Measurements from ENCODE around the gene FCRLA. TPM values are rescaled to one million over a fixed set of nuclear protein-coding genes. Genes with fewer than 3 reads are reported as not detected.

FCRLA gene
- total and polyA plus RNA-seq, 4 donors: 0.10 to 0.57 (median 0.38) TPM; not detected in 1

GRCh38 chr1:161736335-161736969, 29.4 kb downstream of the FCRLA start:
- WGBS, 2 donors: 60 to 67% methylated on average over 4 of the region's 4 CpGs
- H3K27ac ChIP-seq (ENCODE audit: low read depth in 1 of 2, low read length in 2 of 2): no peak overlapping the region
- no peak for DNase-seq
- no peaks in the 10 kb centered on the region for H3K4me1 ChIP-seq (ENCODE audit: control insufficient read depth in 1 of 2, insufficient read depth in 2 of 2, low read length in 2 of 2)
- no peaks in the 10 kb centered on the region for H3K9me3 ChIP-seq (ENCODE audit: control insufficient read depth, low read length)
- ATAC-seq (ENCODE audit: low FRiP score): no peak
- intact Hi-C loops (cut with DNase I): no loop called here
- H3K4me3 ChIP-seq (ENCODE audit: low read length in 2 of 2): no peak overlapping the region
- H3K36me3 ChIP-seq (ENCODE audit: control insufficient read depth in 1 of 2, insufficient read depth in 2 of 2, low read length in 1 of 2): no peaks in the 10 kb centered on the region
- H3K27me3 ChIP-seq (ENCODE audit: control insufficient read depth in 1 of 2, insufficient read depth in 2 of 2, low read length in 1 of 2): no peaks in the 10 kb centered on the region

GRCh38 chr1:161737625-161738024, 30.6 kb downstream of the FCRLA start:
- WGBS, 2 donors: 50 to 62% methylated on average over 2 of the region's 2 CpGs
- no peak for ATAC-seq (ENCODE audit: low FRiP score)

GRCh38 chr1:161738627-161739287, 31.7 kb downstream of the FCRLA start:
- no peaks in the 10 kb centered on the region for H3K27me3 ChIP-seq (ENCODE audit: control insufficient read depth in 1 of 2, insufficient read depth in 2 of 2, low read length in 1 of 2)
- H3K27ac ChIP-seq (ENCODE audit: low read depth in 1 of 2, low read length in 2 of 2): no peak overlapping the region
- no peak overlapping the region for H3K4me3 ChIP-seq (ENCODE audit: low read length in 2 of 2)
- WGBS, 2 donors: 84 to 87% methylated on average over 4 of the region's 4 CpGs
- no peaks in the 10 kb centered on the region for H3K36me3 ChIP-seq (ENCODE audit: control insufficient read depth in 1 of 2, insufficient read depth in 2 of 2, low read length in 1 of 2)
- intact Hi-C loops (cut with DNase I): no loop called here
- DNase-seq (peak in 1 of 2 donors; percentile 82), ATAC-seq (ENCODE audit: low FRiP score) (peak; percentile 67)
- H3K4me1 ChIP-seq (ENCODE audit: control insufficient read depth in 1 of 2, insufficient read depth in 2 of 2, low read length in 2 of 2): no peaks in the 10 kb centered on the region
- no peaks in the 10 kb centered on the region for H3K9me3 ChIP-seq (ENCODE audit: control insufficient read depth, low read length)

More at GRCh38 chr1:161737625-161738024, 30.6 kb downstream of the FCRLA start:
- Histone ChIP-seq H3K27me3 (ENCODE audit: control insufficient read depth in 1 of 2, insufficient read depth in 2 of 2, low read length in 1 of 2) (no peaks in the 10 kb centered on the region), H3K4me3 (ENCODE audit: low read length in 2 of 2) (no peak overlapping the region), H3K36me3 (ENCODE audit: control insufficient read depth in 1 of 2, insufficient read depth in 2 of 2, low read length in 1 of 2) (no peaks in the 10 kb centered on the region), H3K4me1 (ENCODE audit: control insufficient read depth in 1 of 2, insufficient read depth in 2 of 2, low read length in 2 of 2) (no peaks in the 10 kb centered on the region), H3K9me3 (ENCODE audit: control insufficient read depth, low read length) (no peaks in the 10 kb centered on the region), H3K27ac (ENCODE audit: low read depth in 1 of 2, low read length in 2 of 2) (no peak overlapping the region)
- intact Hi-C loops (cut with DNase I): no loop called here
- DNase-seq: no peak

GRCh38 chr1:161739865-161740566, 33.0 kb downstream of the FCRLA start:
- no peaks in the 10 kb centered on the region for H3K4me1 ChIP-seq (ENCODE audit: control insufficient read depth in 1 of 2, insufficient read depth in 2 of 2, low read length in 2 of 2)
- no peaks in the 10 kb centered on the region for H3K36me3 ChIP-seq (ENCODE audit: control insufficient read depth in 1 of 2, insufficient read depth in 2 of 2, low read length in 1 of 2)
- ATAC-seq (ENCODE audit: low FRiP score) (no peak), DNase-seq (peak in 1 of 2 donors; percentile 72)
- no peaks in the 10 kb centered on the region for H3K27me3 ChIP-seq (ENCODE audit: control insufficient read depth in 1 of 2, insufficient read depth in 2 of 2, low read length in 1 of 2)
- no peaks in the 10 kb centered on the region for H3K9me3 ChIP-seq (ENCODE audit: control insufficient read depth, low read length)
- no peak overlapping the region for H3K27ac ChIP-seq (ENCODE audit: low read depth in 1 of 2, low read length in 2 of 2)
- 71 to 72% methylated on average over 8 of the region's 8 CpGs for WGBS, 2 donors
- no peak overlapping the region for H3K4me3 ChIP-seq (ENCODE audit: low read length in 2 of 2)
- intact Hi-C loops (cut with DNase I): loop anchor here (5.0 to 10.0 kb wide), 4 partner anchors 93 to 345 kb away; no protein-coding TSS in a partner anchor

GRCh38 chr1:161740921-161741320, 33.9 kb downstream of the FCRLA start:
- no peak for DNase-seq
- Histone ChIP-seq H3K27ac (ENCODE audit: low read depth in 1 of 2, low read length in 2 of 2) (no peak overlapping the region), H3K4me3 (ENCODE audit: low read length in 2 of 2) (no peak overlapping the region), H3K9me3 (ENCODE audit: control insufficient read depth, low read length) (no peaks in the 10 kb centered on the region), H3K27me3 (ENCODE audit: control insufficient read depth in 1 of 2, insufficient read depth in 2 of 2, low read length in 1 of 2) (no peaks in the 10 kb centered on the region), H3K4me1 (ENCODE audit: control insufficient read depth in 1 of 2, insufficient read depth in 2 of 2, low read length in 2 of 2) (no peaks in the 10 kb centered on the region), H3K36me3 (ENCODE audit: control insufficient read depth in 1 of 2, insufficient read depth in 2 of 2, low read length in 1 of 2) (no peaks in the 10 kb centered on the region)
- intact Hi-C loops (cut with DNase I): loop anchor here (5.0 to 10.0 kb wide), 4 partner anchors 94 to 346 kb away; no protein-coding TSS in a partner anchor
- no peak for ATAC-seq (ENCODE audit: low FRiP score)
- WGBS, 2 donors: 88 to 94% methylated on average over 6 of the region's 6 CpGs

- Histone ChIP-seq H3K4me1 (ENCODE audit: control insufficient read depth in 1 of 2, insufficient read depth in 2 of 2, low read length in 2 of 2) (no peaks in the 10 kb centered on the region), H3K27me3 (ENCODE audit: control insufficient read depth in 1 of 2, insufficient read depth in 2 of 2, low read length in 1 of 2) (no peaks in the 10 kb centered on the region), H3K9me3 (ENCODE audit: control insufficient read depth, low read length) (no peaks in the 10 kb centered on the region), H3K27ac (ENCODE audit: low read depth in 1 of 2, low read length in 2 of 2) (no peak overlapping the region), H3K36me3 (ENCODE audit: control insufficient read depth in 1 of 2, insufficient read depth in 2 of 2, low read length in 1 of 2) (no peaks in the 10 kb centered on the region), H3K4me3 (ENCODE audit: low read length in 2 of 2) (no peak overlapping the region)
- DNase-seq (no peak), ATAC-seq (ENCODE audit: low FRiP score) (no peak)
- 75 to 82% methylated on average over 9 of the region's 9 CpGs for WGBS, 2 donors
- intact Hi-C loops (cut with DNase I): loop anchor here (5.0 to 10.0 kb wide), 4 partner anchors 96 to 348 kb away; no protein-coding TSS in a partner anchor
Observed at GRCh38 chr1:161743231-161743630, 36.2 kb downstream of the FCRLA start.

- intact Hi-C loops (cut with DNase I): loop anchor here (10.0 kb wide), 2 partner anchors 263 to 353 kb away; no protein-coding TSS in a partner anchor
- 68 to 70% methylated on average over 6 of the region's 6 CpGs for WGBS, 2 donors
Observed at GRCh38 chr1:161747801-161748200, 40.8 kb downstream of the FCRLA start.

GRCh38 chr1:161749509-161750407, 42.7 kb downstream of the FCRLA start, which contains the start of gene DUSP12:
Gene DUSP12 (plus strand): TSS chr1:161749786. CDS start chr1:161749802, 16 bp downstream.
- DNase-seq (peak; percentile 97 to 98), ATAC-seq (ENCODE audit: low FRiP score) (peak; percentile 100)
- no peaks in the 10 kb centered on the region for H3K27me3 ChIP-seq (ENCODE audit: control insufficient read depth in 1 of 2, insufficient read depth in 2 of 2, low read length in 1 of 2)
- H3K36me3 ChIP-seq (ENCODE audit: control insufficient read depth in 1 of 2, insufficient read depth in 2 of 2, low read length in 1 of 2): no peaks in the 10 kb centered on the region
- H3K4me1 ChIP-seq (ENCODE audit: control insufficient read depth in 1 of 2, insufficient read depth in 2 of 2, low read length in 2 of 2): peaks cover 0 to 6% of the 10 kb centered on the region in 2 donors
- no peaks in the 10 kb centered on the region for H3K9me3 ChIP-seq (ENCODE audit: control insufficient read depth, low read length)
- peak within 1 kb of the TSS in 1 of 2 donors; percentile 53 for H3K27ac ChIP-seq (ENCODE audit: low read depth in 1 of 2, low read length in 2 of 2)
- intact Hi-C loops (cut with DNase I): loop anchor here (10.0 kb wide), 2 partner anchors 265 to 355 kb away; no protein-coding TSS in a partner anchor
- peak within 1 kb of the TSS; percentile 24 to 59 for H3K4me3 ChIP-seq (ENCODE audit: low read length in 2 of 2)
- 0% methylated on average over 65 of the region's 65 CpGs for whole genome bisulfite sequencing, 2 donors

More at GRCh38 chr1:161747801-161748200, 40.8 kb downstream of the FCRLA start:
- no peaks in the 10 kb centered on the region for H3K27me3 ChIP-seq (ENCODE audit: control insufficient read depth in 1 of 2, insufficient read depth in 2 of 2, low read length in 1 of 2)
- ATAC-seq (ENCODE audit: low FRiP score) (no peak), DNase-seq (no peak)
- no peak overlapping the region for H3K4me3 ChIP-seq (ENCODE audit: low read length in 2 of 2)
- no peaks in the 10 kb centered on the region for H3K9me3 ChIP-seq (ENCODE audit: control insufficient read depth, low read length)
- peaks cover 0 to 6% of the 10 kb centered on the region in 2 donors for H3K4me1 ChIP-seq (ENCODE audit: control insufficient read depth in 1 of 2, insufficient read depth in 2 of 2, low read length in 2 of 2)
- no peak overlapping the region for H3K27ac ChIP-seq (ENCODE audit: low read depth in 1 of 2, low read length in 2 of 2)
- no peaks in the 10 kb centered on the region for H3K36me3 ChIP-seq (ENCODE audit: control insufficient read depth in 1 of 2, insufficient read depth in 2 of 2, low read length in 1 of 2)

Data from aorta (tissue), 5 donors.